Measurements from ENCODE around the gene PPP1R9A. TPM values are rescaled to one million over a fixed set of nuclear protein-coding genes. Genes with fewer than 3 reads are reported as not detected.

The PPP1R9A gene
- total RNA-seq, 1 experiment from 2014 or later = 6.3 TPM

- ChIA-PET POLR2A (no interaction called here), CTCF (interaction anchor here (1.0 kb wide), 1 partner anchor 771 kb away, joined by 3 read pairs; no protein-coding TSS in a partner anchor)
- intact Hi-C loops (cut with micrococcal nuclease) = no loop called here
- Mint-ChIP-seq H3K4me3 (ENCODE audit: unreplicated experiment) (no peak overlapping the region), H3K36me3 (ENCODE audit: insufficient read depth, unreplicated experiment) (no peaks in the 10 kb centered on the region), H3K4me1 (ENCODE audit: insufficient read depth, unreplicated experiment) (no peaks in the 10 kb centered on the region), H3K9me3 (ENCODE audit: unreplicated experiment) (no peaks in the 10 kb centered on the region), H3K27ac (ENCODE audit: low read depth, unreplicated experiment) (no peak overlapping the region), H3K27me3 (ENCODE audit: insufficient read depth, unreplicated experiment) (no peaks in the 10 kb centered on the region)
- no peak for DNase-seq (ENCODE audit: unreplicated experiment)
- no TSS peak for BruUV-seq (replicated peaks)
- no peak for TF ChIP-seq CTCF (IDR thresholded peaks at IDR 0.05; ENCODE audit: unreplicated experiment)
Observed at GRCh38 chr7:95220328-95220727, 312.9 kb downstream of the PPP1R9A start.

GRCh38 chr7:95225301-95225700 lies 317.9 kb downstream of the PPP1R9A start:
- Mint-ChIP-seq H3K27ac (ENCODE audit: low read depth, unreplicated experiment) (no peak overlapping the region), H3K4me1 (ENCODE audit: insufficient read depth, unreplicated experiment) (no peaks in the 10 kb centered on the region), H3K27me3 (ENCODE audit: insufficient read depth, unreplicated experiment) (no peaks in the 10 kb centered on the region), H3K36me3 (ENCODE audit: insufficient read depth, unreplicated experiment) (no peaks in the 10 kb centered on the region), H3K9me3 (ENCODE audit: unreplicated experiment) (no peaks in the 10 kb centered on the region), H3K4me3 (ENCODE audit: unreplicated experiment) (no peak overlapping the region)
- no TSS peak for BruUV-seq (replicated peaks)
- TF ChIP-seq CTCF (IDR thresholded peaks at IDR 0.05; ENCODE audit: unreplicated experiment) = no peak
- ChIA-PET POLR2A (no interaction called here), CTCF (interaction anchor here (0.7 to 1.3 kb wide), 3 partner anchors 19 to 937 kb away, joined by 3 to 4 read pairs (median 4); no protein-coding TSS in a partner anchor)
- intact Hi-C loops (cut with micrococcal nuclease) = no loop called here
- no peak for DNase-seq (ENCODE audit: unreplicated experiment)

- CTCF ChIA-PET = interaction anchor here (0.7 to 1.8 kb wide), 2 partner anchors 18 to 30 kb away, joined by 3 to 6 read pairs; no protein-coding TSS in a partner anchor
Observed at GRCh38 chr7:95229301-95229700, 321.9 kb downstream of the PPP1R9A start.

GRCh38 chr7:95238252-95238943 lies 331.0 kb downstream of the PPP1R9A start:
- Mint-ChIP-seq H3K4me3 (ENCODE audit: unreplicated experiment) (no peak overlapping the region), H3K9me3 (ENCODE audit: unreplicated experiment) (no peaks in the 10 kb centered on the region), H3K27ac (ENCODE audit: low read depth, unreplicated experiment) (no peak overlapping the region), H3K36me3 (ENCODE audit: insufficient read depth, unreplicated experiment) (no peaks in the 10 kb centered on the region), H3K27me3 (ENCODE audit: insufficient read depth, unreplicated experiment) (no peaks in the 10 kb centered on the region), H3K4me1 (ENCODE audit: insufficient read depth, unreplicated experiment) (no peaks in the 10 kb centered on the region)
- TF ChIP-seq CTCF (IDR thresholded peaks at IDR 0.05; ENCODE audit: unreplicated experiment) = no peak
- ChIA-PET POLR2A (no interaction called here), CTCF (interaction anchor here (1.3 kb wide), 1 partner anchor 8 kb away, joined by 7 read pairs; no protein-coding TSS in a partner anchor)
- no TSS peak for BruUV-seq (replicated peaks)
- intact Hi-C loops (cut with micrococcal nuclease) = no loop called here
- DNase-seq (ENCODE audit: unreplicated experiment) = no peak

More at GRCh38 chr7:95229301-95229700, 321.9 kb downstream of the PPP1R9A start:
- Mint-ChIP-seq H3K4me1 (ENCODE audit: insufficient read depth, unreplicated experiment) (no peaks in the 10 kb centered on the region), H3K9me3 (ENCODE audit: unreplicated experiment) (peaks cover 8% of the 10 kb centered on the region), H3K36me3 (ENCODE audit: insufficient read depth, unreplicated experiment) (no peaks in the 10 kb centered on the region), H3K27me3 (ENCODE audit: insufficient read depth, unreplicated experiment) (no peaks in the 10 kb centered on the region), H3K27ac (ENCODE audit: low read depth, unreplicated experiment) (no peak overlapping the region), H3K4me3 (ENCODE audit: unreplicated experiment) (no peak overlapping the region)
- TF ChIP-seq CTCF (IDR thresholded peaks at IDR 0.05; ENCODE audit: unreplicated experiment) = no peak
- BruUV-seq (replicated peaks) = no TSS peak
- no peak for DNase-seq (ENCODE audit: unreplicated experiment)
- intact Hi-C loops (cut with micrococcal nuclease) = no loop called here
- POLR2A ChIA-PET = interaction anchor here (0.6 kb wide), 1 partner anchor 20 kb away, joined by 3 read pairs; no protein-coding TSS in a partner anchor
